GF-D8 (cell line): ENCODE measurements around the gene SOAT1.
"Not testable (repeated sequence)": the region's sequence is repeated elsewhere in the genome, so short reads cannot be mapped to it uniquely, and the experiment has no call there.

Experiments
- DNase-seq: peaks from one replicate; lab custom pipeline; 2025; lab: John Stamatoyannopoulos, UW

The SOAT1 gene

DNA sequence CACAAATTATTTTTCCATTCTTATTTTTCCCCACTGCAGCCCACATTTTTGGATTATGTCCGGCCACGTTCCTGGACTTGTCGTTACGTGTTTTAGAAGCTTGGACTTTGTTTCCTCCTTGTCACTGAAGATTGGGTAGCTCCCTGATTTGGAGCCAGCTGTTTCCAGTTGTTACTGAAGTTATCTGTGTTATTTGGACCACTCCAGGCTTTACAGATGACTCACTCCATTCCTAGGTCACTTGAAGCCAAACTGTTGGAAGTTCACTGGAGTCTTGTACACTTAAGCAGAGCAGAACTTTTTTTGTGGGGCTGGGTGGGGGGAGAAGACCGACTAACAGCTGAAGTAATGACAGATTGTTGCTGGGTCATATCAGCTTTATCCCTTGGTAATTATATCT lies 59.9 kb downstream of the SOAT1 start:
- no peak for DNase-seq

DNA sequence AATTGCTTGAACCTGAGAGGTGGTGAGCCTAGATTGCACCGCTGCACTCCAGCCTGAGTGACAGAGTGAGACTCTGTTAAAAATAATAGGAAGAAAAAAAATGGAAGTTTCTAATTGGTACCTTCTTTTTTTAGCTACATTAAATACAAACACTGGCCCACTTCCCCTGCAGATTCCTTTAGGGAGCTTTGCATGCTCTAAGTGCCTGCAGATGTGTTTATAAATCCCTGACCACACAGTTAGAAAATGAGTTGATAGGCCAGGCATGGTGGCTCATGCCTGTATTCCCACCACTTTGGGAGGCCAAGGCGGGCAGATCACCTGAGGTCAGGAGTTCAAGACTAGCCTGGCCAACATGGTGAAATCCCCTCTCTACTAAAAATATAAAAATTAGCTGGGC lies 68.0 kb downstream of the SOAT1 start:
- DNase-seq: not testable (repeated sequence)

DNA sequence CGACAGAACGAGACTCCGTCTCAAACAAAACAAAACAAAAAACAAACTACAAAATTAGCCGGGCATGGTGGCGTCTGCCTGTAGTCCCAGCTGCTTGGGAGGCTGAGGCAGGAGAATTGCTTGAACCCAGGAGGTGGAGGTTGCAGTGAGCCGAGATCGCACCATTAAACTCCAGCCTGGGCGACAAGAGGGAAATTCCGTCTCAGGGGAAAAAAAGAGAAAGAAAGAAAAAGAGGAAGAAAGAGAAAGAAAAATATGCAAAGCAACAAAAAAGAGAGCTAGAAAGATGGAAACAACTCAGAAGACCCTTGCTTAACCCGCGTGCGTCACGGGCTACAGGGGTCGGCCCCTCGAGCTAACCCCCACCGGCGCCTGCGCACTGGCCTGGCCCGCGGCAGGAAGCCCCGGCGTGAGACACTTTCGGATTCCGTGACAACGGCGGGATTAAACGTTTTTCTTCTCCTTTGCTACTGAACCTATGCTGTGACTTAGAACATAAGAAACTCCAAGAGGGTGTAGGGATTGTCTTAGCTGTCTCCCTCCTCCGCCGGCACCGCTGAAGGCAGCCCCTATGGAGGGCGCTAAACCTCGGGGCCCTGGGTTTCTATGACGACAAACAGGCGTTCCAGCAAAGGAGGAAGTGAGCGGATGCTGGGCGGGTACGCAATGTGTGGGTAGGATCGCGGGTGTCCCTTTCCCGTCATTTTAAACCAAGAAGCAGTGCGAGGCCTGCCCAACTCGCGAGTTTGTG lies 71.9 kb downstream of the SOAT1 start, which contains the start of gene AXDND1:
Gene AXDND1 (plus strand): TSS at position 630 of the 751 bp plus-strand sequence. CDS start 539 bp downstream, outside the sequence.
- DNase-seq: peak; percentile 77

DNA sequence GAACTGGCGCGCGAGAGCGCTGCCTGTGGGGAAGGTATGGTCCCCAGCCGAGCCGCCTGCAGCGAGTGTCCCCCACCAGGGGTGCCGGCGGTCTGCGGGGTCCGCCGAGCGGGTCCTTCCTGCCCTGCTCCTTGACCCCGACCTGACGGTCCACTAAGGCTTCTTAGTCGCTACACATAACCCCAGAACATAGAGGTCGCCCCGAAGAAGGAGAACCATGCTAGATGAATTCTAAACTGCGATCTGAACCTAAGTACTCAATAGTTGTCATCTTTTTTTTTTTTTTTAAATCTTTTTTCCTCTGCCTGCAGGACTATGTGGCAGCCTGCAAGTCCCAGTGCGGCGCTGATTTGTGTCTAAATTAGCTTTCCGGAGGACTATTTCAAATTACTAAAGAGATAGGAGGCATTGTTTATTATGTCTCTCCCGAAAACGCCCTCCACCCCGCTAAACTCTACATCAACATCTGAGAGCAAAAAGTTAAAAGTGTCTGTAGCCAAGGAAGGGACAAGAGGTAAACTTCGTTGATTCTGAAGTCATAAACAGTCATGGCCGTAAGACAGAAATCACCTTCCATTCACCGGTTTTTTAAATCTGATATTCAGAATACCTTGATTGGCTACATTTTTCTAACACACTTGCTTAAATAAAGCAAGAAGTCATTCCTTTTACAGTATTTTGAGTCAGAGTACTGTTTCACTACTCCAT lies 72.7 kb downstream of the SOAT1 start:
- no peak for DNase-seq

DNA sequence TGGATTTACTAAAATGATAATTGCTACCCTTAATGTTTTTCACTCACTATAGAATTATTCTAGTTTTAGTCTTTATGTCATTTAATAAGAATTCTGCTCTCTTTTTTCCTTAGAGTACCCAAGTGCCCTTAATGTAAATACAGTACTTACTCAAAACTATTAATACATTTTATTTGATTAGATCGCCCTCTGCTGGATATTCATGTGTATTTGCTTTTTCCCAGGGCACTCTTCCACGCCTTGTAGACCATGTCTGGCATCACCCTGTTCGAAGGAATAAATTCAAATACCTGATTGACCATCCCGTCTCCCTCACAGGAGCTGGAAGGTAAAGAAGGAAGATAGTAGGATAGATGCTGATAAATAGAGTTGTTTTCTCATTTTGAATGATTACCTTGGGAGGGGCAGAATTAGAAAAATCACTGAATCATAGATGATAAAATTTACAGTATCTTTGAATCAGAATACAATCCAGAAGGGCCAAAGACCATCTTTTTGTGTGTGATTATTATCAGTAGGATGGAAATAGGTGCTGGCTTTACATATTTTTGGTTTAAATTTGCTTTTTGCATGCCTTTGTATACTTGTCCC lies 76.2 kb downstream of the SOAT1 start:
- DNase-seq: peak; percentile 23

DNA sequence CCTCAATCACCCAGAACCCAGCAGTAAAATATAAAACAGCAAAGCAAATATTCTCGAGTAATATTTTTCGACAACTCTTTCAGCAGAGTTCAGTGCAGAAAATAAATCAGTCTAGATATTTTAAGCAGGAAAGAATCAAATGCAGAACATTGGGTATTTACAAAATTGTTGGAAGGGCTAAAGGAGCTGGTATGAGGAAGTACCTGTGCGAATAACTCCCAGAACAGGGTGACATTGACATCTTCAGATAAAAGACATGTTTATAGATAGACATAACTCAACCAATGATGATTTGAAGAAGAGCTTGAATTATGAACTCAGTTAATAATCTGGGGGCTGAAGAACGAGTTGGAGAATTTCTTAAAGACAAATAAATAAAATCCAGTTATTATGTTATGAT lies 78.6 kb downstream of the SOAT1 start:
- DNase-seq: no peak

DNA sequence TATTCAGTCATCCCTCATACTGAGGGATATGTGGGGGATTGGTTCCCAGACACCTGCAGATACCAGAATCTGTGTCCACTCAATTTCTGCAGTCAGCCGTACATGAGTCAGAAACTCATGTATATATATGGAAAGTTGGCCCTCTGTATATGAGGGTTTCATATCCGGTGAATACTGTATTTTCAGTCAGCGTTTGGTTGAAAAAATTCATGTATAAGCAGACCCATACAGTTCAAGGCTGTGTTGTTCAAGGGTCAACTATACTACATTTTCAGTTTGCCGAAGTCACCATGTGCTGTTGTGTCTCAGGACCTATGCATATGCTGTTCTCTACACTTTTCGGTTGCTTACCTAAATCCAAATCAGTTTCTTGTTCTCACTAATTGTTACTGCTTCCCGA lies 82.6 kb downstream of the SOAT1 start:
- no peak for DNase-seq

DNA sequence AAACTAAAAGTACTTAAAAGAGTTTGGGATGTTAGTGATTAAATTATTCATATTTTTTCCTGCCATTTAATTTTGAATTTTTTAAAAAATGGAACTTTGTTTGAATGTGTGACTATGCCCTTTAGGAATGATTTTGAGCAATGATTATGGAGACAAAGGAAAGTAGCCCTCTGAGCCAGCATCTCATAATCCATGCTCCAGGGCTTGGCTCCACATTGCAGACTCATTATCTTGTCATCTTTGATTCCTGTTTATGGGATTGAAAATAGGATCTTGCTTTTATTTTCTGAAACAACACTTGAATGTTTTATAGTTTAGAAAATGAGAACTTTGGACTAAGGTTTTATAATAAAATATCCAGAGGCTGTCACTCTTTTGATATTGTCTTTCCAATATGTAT lies 86.7 kb downstream of the SOAT1 start:
- no peak for DNase-seq

DNA sequence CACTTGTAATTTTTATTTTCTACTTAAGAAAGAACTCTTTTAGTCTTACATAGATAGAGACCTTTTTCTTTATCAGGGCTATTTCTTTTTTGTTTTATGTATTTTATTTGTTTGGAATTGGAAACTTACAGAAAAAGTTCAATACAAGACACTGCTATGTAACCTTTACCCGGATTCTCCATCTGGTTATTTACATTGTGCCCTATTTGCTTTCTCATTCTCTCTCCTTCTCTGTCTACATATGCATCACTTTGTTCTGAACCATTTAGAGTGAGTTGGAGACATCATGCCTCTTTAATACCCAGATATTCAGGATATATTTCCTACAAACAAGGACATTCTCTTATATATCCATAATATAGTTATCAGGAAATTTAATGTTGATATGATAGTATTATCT lies 90.4 kb downstream of the SOAT1 start:
- no peak for DNase-seq

DNA sequence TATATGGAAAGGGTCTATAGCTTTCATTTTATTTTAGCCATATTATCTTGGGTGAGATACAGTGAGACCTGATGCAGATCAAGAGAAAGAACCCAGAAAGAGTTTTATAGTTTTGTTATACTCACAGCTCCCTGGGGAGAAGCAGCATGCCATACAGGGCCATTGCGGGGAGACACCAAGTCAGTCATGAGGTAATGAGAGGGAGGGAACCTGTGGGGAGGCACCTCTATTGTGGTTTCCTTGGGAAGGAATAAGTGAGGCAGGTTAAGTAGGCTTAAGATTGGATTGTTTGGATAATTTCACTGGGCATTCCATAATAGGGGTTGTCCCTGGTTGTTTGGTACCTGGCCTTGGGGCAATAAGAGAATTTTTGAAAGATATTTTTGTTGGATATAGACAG lies 91.9 kb downstream of the SOAT1 start:
- no peak for DNase-seq

DNA sequence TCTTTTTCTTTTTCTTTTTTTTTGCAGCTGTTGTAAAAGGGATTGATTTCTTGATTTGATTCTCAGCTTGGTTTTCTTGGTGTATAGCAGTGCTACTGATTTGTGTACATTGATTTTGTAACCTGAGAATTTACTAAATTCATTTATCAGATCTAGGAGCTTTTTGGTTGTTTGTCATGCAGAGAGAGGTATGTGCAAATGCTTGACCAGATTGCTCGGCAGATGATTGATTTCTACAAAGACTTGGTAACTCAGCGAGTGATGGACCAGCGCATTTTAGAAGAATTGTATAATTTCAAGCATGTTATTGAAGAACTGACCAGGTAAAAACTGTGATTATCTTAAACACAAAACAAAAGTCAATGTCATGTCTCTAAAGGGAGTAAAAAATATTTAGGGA lies 100.1 kb downstream of the SOAT1 start:
- DNase-seq: no peak

DNA sequence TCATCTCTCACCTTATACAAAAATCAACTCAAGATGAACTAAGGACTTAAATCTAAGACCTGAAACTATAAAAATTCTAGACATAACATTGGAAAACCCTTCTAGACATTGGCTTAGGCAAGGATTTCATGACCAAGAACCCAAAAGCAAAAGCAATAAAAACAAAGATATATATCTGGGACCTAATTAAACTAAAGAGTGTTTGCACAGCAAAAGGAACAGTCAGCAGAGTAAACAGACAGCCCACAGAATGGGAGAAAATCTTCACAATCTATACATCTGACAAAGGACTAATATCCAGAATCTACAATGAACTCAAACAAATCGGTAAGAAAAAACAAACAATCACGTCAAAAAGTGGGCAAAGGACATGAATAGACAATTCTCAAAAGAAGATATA lies 105.8 kb downstream of the SOAT1 start:
- not testable (repeated sequence) for DNase-seq
